ENCODE results near the gene AKAP14. TPM values are rescaled to one million over a fixed set of nuclear protein-coding genes. Genes with fewer than 3 reads are reported as not detected.
"Not testable (repeated sequence)": the region's sequence is repeated elsewhere in the genome, so short reads cannot be mapped to it uniquely, and the experiment has no call there.

AKAP14 gene
- total RNA-seq, 1 donor from 2014 or later = not detected

DNA sequence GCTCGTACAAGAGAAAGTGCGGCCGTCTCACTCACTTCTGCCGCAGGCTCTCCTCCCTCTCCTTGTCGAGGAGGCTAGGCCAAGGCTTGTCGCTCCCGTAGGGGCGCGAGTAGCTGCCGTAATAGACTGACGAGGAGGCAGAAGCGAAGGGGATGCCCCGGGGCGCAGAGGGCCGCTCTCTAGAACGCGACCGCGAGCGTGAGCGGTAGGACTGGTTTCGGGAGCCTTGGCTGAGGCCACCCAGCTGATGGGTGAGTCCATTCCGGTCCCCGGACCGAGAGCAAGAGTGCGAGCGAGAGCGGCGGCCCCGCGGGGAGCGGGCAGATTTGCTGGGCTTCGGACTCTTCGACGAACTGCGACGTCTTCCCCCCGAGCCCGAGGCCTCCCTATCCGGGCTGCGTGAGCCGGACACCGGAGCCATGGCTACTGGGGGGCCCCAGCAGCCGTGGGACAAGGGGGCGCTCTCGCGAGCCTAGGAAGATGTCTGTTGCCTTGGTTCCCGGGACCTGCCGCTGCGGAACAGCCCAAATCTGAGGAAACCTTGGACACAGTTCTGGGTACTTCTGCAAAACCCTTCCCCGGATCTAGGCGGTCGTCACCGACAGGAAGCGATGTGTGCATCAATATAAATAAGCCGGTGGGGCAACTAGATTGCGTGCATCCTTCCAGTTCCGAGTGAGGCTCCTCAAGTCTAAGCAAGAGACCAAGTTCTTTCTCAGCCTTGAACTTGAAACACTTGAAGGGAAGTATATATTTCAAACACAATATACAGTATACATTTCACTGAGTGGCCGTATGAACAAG, 47.7 kb downstream of the AKAP14 start, which contains the start of gene NKAP:
TSS of gene NKAP (minus strand) at position 567 of the 804 bp plus-strand sequence. CDS start at position 421, 146 bp downstream.
- peak in 1 of 2 donors; percentile 91 for DNase-seq (ENCODE audit: extremely low spot score in 2 of 2)
- Histone ChIP-seq H3K4me3 (peak within 1 kb of the TSS; percentile 56 to 68), H3K27ac (peak within 1 kb of the TSS; percentile 81), H3K9me3 (no peaks in the 10 kb centered on the region), H3K36me3 (no peaks in the 10 kb centered on the region), H3K4me1 (peaks cover 11% of the 10 kb centered on the region), H3K27me3 (no peaks in the 10 kb centered on the region)
- intact Hi-C loops (cut with DNase I) = no loop called here
- TF ChIP-seq POLR2AphosphoS5 (IDR thresholded peaks at IDR 0.05; ENCODE audit: insufficient read depth in 1 of 2, low read depth in 1 of 2) (peak; percentile 80 to 88), POLR2A (IDR thresholded peaks at IDR 0.05) (no peak)
- TF ChIP-seq, protein P1, sequence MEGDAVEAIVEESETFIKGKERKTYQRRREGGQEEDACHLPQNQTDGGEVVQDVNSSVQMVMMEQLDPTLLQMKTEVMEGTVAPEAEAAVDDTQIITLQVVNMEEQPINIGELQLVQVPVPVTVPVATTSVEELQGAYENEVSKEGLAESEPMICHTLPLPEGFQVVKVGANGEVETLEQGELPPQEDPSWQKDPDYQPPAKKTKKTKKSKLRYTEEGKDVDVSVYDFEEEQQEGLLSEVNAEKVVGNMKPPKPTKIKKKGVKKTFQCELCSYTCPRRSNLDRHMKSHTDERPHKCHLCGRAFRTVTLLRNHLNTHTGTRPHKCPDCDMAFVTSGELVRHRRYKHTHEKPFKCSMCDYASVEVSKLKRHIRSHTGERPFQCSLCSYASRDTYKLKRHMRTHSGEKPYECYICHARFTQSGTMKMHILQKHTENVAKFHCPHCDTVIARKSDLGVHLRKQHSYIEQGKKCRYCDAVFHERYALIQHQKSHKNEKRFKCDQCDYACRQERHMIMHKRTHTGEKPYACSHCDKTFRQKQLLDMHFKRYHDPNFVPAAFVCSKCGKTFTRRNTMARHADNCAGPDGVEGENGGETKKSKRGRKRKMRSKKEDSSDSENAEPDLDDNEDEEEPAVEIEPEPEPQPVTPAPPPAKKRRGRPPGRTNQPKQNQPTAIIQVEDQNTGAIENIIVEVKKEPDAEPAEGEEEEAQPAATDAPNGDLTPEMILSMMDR (IDR thresholded peaks at IDR 0.05) = no peak

DNA sequence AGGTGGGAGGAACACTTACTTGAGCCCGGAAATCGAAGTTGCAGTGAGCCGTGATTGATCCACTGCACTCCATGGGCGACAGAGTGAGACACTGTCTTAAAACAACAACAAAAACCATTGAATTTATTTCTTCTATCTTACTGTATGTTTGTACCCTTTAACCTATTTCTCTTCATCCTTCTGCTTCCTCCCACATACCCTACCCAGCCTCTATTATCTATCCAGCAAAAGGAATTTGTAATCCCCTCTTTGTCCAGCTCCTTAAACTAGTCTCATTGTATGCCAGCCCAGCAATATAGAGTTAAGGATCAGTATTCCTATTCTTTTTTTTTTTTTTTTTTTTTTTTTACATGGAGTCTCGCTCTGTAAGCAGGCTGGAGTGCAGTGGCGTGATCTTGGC, 49.8 kb downstream of the AKAP14 start:
- H3K9me3 ChIP-seq = no peaks in the 10 kb centered on the region
- TF ChIP-seq POLR2AphosphoS5 (IDR thresholded peaks at IDR 0.05; ENCODE audit: insufficient read depth in 1 of 2, low read depth in 1 of 2) = no peak
- no peak for TF ChIP-seq POLR2A (IDR thresholded peaks at IDR 0.05)
- TF ChIP-seq, protein P1 (IDR thresholded peaks at IDR 0.05) = no peak
- H3K27me3 ChIP-seq = no peaks in the 10 kb centered on the region
- no peaks in the 10 kb centered on the region for H3K36me3 ChIP-seq
- DNase-seq (ENCODE audit: extremely low spot score in 2 of 2) = no peak
- no peak overlapping the region for H3K27ac ChIP-seq
- H3K4me3 ChIP-seq = no peak overlapping the region
- peaks cover 11% of the 10 kb centered on the region for H3K4me1 ChIP-seq
- intact Hi-C loops (cut with DNase I) = no loop called here

DNA sequence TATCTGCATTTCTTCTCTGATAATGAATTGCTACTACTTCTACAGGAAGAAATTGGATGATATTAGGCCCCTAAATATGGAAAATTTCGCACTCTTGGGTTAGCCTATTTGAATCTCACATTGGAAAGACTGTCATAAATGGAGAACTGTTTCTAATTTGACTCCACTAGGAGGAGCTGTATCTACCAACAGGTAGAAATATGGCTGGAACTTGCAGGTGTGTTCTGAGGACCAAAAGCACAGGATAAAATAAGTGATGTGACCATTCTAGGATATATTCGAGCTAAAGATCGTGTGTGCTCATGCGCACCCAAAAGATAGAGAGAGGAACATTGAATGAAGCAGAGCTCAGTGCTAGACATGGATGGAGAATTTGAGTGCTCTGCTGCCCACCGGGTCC, 52.7 kb downstream of the AKAP14 start:
- Histone ChIP-seq H3K9me3 (no peaks in the 10 kb centered on the region), H3K27me3 (no peaks in the 10 kb centered on the region), H3K4me1 (no peaks in the 10 kb centered on the region), H3K27ac (no peak overlapping the region), H3K4me3 (no peak overlapping the region), H3K36me3 (no peaks in the 10 kb centered on the region)
- intact Hi-C loops (cut with DNase I) = no loop called here
- no peak for DNase-seq (ENCODE audit: extremely low spot score in 2 of 2)
- no peak for TF ChIP-seq POLR2A (IDR thresholded peaks at IDR 0.05)
- TF ChIP-seq POLR2AphosphoS5 (IDR thresholded peaks at IDR 0.05; ENCODE audit: insufficient read depth in 1 of 2, low read depth in 1 of 2) = no peak
- TF ChIP-seq, protein P1 (IDR thresholded peaks at IDR 0.05) = no peak

DNA sequence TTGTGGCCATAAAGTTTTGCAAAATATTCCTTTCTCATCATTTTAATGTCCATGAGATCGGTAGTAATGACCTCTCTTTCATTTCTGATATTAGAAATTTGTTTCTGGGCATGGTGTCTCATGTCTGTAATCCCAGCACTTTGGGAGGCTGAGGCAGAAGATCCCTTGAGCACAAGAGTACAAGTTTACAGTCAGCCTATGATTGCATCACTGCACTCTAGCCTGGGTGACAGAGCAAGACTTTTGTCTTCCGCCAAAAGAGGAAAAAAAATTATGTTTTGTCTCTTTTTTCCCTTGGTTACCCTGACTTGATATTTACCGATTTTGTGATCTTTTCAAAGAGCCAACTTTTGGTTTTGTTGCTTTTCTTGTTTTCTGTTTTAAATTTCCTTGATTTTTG, 58.7 kb downstream of the AKAP14 start:
- no peak overlapping the region for H3K27ac ChIP-seq
- H3K27me3 ChIP-seq = no peaks in the 10 kb centered on the region
- no peaks in the 10 kb centered on the region for H3K9me3 ChIP-seq
- no peaks in the 10 kb centered on the region for H3K36me3 ChIP-seq
- TF ChIP-seq, protein P1 (IDR thresholded peaks at IDR 0.05) = no peak
- TF ChIP-seq POLR2AphosphoS5 (IDR thresholded peaks at IDR 0.05; ENCODE audit: insufficient read depth in 1 of 2, low read depth in 1 of 2) (no peak), POLR2A (IDR thresholded peaks at IDR 0.05) (no peak)
- H3K4me3 ChIP-seq = no peak overlapping the region
- intact Hi-C loops (cut with DNase I) = no loop called here
- H3K4me1 ChIP-seq = no peaks in the 10 kb centered on the region
- DNase-seq (ENCODE audit: extremely low spot score in 2 of 2) = peak in 1 of 2 donors; percentile 6

DNA sequence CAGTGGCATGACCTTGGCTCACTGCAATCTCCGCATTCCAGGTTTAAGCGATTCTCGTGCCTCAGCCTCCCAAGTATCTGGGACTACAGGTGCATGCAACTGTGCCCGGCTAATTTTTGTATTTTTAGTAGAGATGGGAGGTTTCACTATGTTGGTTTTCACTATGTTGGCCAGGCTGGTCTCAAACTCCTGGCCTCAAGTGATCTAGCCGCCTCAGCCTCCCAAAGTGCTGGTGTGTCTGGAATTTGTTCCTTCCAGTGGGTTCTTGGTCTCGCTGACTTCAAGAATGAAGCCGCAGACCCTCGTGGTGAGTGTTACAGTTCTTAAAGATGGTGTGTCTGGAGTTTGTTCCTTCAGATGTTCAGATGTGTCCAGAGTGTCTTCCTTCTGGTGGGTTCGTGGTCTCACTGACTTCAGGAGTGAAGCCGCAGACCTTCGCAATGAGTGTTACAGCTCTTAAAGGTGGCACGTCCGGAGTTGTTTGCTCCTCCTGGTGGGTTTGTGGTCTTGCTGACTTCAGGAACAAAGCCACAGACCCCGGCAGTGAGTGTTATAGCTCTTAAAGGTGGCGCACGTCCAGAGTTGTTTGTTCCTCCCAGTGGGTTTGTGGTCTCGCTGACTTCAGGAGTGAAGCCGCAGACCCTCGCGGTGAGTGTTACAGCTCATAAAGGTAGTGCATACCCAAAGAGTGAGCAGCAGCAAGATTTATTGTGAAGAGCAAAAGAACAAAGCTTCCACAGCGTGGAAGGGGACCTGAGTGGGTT, 60.3 kb downstream of the AKAP14 start:
- intact Hi-C loops (cut with DNase I); DNase-seq (ENCODE audit: extremely low spot score in 2 of 2); H3K4me1 ChIP-seq: not testable (repeated sequence)

More for the DNA sequence above, 60.3 kb downstream of the AKAP14 start:
- H3K27me3 ChIP-seq, H3K27ac ChIP-seq, H3K36me3 ChIP-seq, H3K9me3 ChIP-seq, H3K4me3 ChIP-seq: not testable (repeated sequence)
